ENCODE data around the gene ABCC5.

The ABCC5 gene

DNA sequence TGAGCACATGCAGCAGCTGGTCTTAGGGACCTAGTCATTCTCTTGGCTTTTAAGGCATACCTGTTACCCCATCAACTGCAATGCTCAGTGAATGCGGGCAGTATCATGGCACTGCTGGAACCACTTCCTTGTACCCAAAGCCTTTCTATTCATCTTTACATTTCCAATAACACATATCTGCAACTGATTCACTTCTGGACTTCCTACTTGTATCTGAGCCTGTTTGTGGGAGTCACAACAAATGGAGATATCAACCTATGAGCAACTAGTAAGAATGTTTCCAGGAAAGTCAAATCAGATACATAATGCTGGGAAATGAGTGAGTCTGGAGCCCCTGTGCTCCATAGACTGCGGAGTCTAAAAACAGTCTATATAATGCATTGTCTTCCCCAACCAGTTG lies 71.6 kb downstream of the ABCC5 start:
- Histone ChIP-seq H3F3A (ENCODE audit: insufficient read depth, low read length) (no peaks in the 10 kb centered on the region), H3K9ac (ENCODE audit: low read length) (no peak overlapping the region), H3K27ac (ENCODE audit: low read depth, low read length, poor library complexity, severe bottlenecking) (no peak overlapping the region), H3K36me3 (ENCODE audit: insufficient read depth, low read length) (peaks cover 70% of the 10 kb centered on the region), H3K4me2 (ENCODE audit: low read length) (no peak overlapping the region), H3K79me2 (ENCODE audit: insufficient read depth, low read length) (no peaks in the 10 kb centered on the region), H3K4me3 (ENCODE audit: low read depth, low read length, poor library complexity, severe bottlenecking) (no peak overlapping the region), H2AFZ (ENCODE audit: low read length) (no peak overlapping the region), H3K27me3 (ENCODE audit: insufficient read depth, low read length) (no peaks in the 10 kb centered on the region), H4K20me1 (ENCODE audit: insufficient read depth, low read length) (no peaks in the 10 kb centered on the region), H3K9me3 (ENCODE audit: low read length) (no peaks in the 10 kb centered on the region), H3K4me1 (ENCODE audit: insufficient read depth, low read length, severe bottlenecking) (no peaks in the 10 kb centered on the region), H3K9me2 (ENCODE audit: low read depth, low read length) (no peaks in the 10 kb centered on the region)
- TF ChIP-seq EZH2 (IDR thresholded peaks at IDR 0.05; ENCODE audit: borderline replicate concordance, low read length): no peak
- TF ChIP-seq, protein P1, sequence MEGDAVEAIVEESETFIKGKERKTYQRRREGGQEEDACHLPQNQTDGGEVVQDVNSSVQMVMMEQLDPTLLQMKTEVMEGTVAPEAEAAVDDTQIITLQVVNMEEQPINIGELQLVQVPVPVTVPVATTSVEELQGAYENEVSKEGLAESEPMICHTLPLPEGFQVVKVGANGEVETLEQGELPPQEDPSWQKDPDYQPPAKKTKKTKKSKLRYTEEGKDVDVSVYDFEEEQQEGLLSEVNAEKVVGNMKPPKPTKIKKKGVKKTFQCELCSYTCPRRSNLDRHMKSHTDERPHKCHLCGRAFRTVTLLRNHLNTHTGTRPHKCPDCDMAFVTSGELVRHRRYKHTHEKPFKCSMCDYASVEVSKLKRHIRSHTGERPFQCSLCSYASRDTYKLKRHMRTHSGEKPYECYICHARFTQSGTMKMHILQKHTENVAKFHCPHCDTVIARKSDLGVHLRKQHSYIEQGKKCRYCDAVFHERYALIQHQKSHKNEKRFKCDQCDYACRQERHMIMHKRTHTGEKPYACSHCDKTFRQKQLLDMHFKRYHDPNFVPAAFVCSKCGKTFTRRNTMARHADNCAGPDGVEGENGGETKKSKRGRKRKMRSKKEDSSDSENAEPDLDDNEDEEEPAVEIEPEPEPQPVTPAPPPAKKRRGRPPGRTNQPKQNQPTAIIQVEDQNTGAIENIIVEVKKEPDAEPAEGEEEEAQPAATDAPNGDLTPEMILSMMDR (IDR thresholded peaks at IDR 0.05; ENCODE audit: low read length): no peak

DNA sequence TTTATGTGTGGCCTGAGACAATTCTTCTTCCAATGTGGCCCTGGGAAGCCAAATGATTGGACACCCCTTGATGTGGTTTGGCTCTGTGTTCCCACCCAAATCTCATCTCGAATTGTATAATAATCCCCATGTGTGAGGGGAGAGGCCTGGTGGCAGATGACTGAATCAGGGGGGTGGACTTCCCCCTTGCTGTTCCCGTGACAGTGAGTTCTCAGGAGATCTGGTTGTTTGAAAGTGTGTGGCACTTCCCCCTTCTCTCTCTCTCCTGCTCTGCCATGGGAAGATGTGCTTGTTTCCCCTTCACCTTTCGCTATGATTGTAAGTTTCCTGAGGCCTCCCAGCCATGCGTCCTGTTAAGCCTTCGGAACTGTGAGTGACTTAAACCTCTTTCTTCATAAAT lies 72.9 kb downstream of the ABCC5 start:
- H3K36me3 ChIP-seq (ENCODE audit: insufficient read depth, low read length): peaks cover 75% of the 10 kb centered on the region
- TF ChIP-seq EZH2 (IDR thresholded peaks at IDR 0.05; ENCODE audit: borderline replicate concordance, low read length): no peak
- TF ChIP-seq, protein P1 (IDR thresholded peaks at IDR 0.05; ENCODE audit: low read length): no peak
- H3F3A ChIP-seq (ENCODE audit: insufficient read depth, low read length): no peaks in the 10 kb centered on the region
- no peak overlapping the region for H3K4me3 ChIP-seq (ENCODE audit: low read depth, low read length, poor library complexity, severe bottlenecking)
- H3K9me2 ChIP-seq (ENCODE audit: low read depth, low read length): no peaks in the 10 kb centered on the region
- H4K20me1 ChIP-seq (ENCODE audit: insufficient read depth, low read length): no peaks in the 10 kb centered on the region
- no peak overlapping the region for H3K4me2 ChIP-seq (ENCODE audit: low read length)
- no peaks in the 10 kb centered on the region for H3K4me1 ChIP-seq (ENCODE audit: insufficient read depth, low read length, severe bottlenecking)
- H3K27ac ChIP-seq (ENCODE audit: low read depth, low read length, poor library complexity, severe bottlenecking): no peak overlapping the region
- H3K9ac ChIP-seq (ENCODE audit: low read length): no peak overlapping the region
- H3K27me3 ChIP-seq (ENCODE audit: insufficient read depth, low read length): no peaks in the 10 kb centered on the region
- H3K9me3 ChIP-seq (ENCODE audit: low read length): no peaks in the 10 kb centered on the region
- H3K79me2 ChIP-seq (ENCODE audit: insufficient read depth, low read length): no peaks in the 10 kb centered on the region
- H2AFZ ChIP-seq (ENCODE audit: low read length): no peak overlapping the region

DNA sequence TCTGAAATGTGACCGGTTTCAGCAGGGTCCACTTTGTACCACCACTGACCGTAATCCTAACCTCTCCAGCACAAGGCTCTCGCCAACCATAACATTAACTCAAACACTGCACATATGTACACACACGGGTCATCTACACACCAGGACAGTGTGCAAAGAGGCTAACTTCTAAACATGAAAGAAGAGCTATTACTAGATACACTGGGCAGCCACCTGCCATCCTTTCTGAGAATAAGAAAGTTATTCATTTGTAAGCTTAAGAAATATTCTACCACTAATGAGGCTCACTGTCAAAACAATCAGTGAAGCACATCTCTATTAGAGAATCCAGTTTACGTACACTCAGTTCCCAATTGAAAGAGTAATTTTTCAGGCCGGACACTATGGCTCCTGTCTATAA lies 73.9 kb downstream of the ABCC5 start:
- peaks cover 69% of the 10 kb centered on the region for H3K36me3 ChIP-seq (ENCODE audit: insufficient read depth, low read length)
- H3K4me3 ChIP-seq (ENCODE audit: low read depth, low read length, poor library complexity, severe bottlenecking): no peak overlapping the region

More for the DNA sequence above, 73.9 kb downstream of the ABCC5 start:
- Histone ChIP-seq H3F3A (ENCODE audit: insufficient read depth, low read length) (no peaks in the 10 kb centered on the region), H2AFZ (ENCODE audit: low read length) (no peak overlapping the region), H3K9ac (ENCODE audit: low read length) (no peak overlapping the region), H3K4me1 (ENCODE audit: insufficient read depth, low read length, severe bottlenecking) (no peaks in the 10 kb centered on the region), H3K27me3 (ENCODE audit: insufficient read depth, low read length) (no peaks in the 10 kb centered on the region), H3K79me2 (ENCODE audit: insufficient read depth, low read length) (no peaks in the 10 kb centered on the region), H3K9me2 (ENCODE audit: low read depth, low read length) (no peaks in the 10 kb centered on the region), H3K4me2 (ENCODE audit: low read length) (no peak overlapping the region), H3K9me3 (ENCODE audit: low read length) (no peaks in the 10 kb centered on the region), H4K20me1 (ENCODE audit: insufficient read depth, low read length) (no peaks in the 10 kb centered on the region), H3K27ac (ENCODE audit: low read depth, low read length, poor library complexity, severe bottlenecking) (no peak overlapping the region)
- TF ChIP-seq, protein P1 (IDR thresholded peaks at IDR 0.05; ENCODE audit: low read length): no peak
- no peak for TF ChIP-seq EZH2 (IDR thresholded peaks at IDR 0.05; ENCODE audit: borderline replicate concordance, low read length)

Measured in OCI-LY1 (cell line).